Natural killer cell (primary cell): ENCODE measurements around the gene TBC1D2B. TPM values are rescaled to one million over a fixed set of nuclear protein-coding genes. Genes with fewer than 3 reads are reported as not detected.
"Not testable (repeated sequence)": the region's sequence is repeated elsewhere in the genome, so short reads cannot be mapped to it uniquely, and the experiment has no call there.

Experiments
- ATAC-seq, 3 donors: fragments of 150-1000 bp in 2 of 3; fragments of 200-7000 bp in 1 of 3; cut with Tn5 transposase; 1 replicate in 1 of 3; 2 replicates in 2 of 3; pipeline ENCODE4 v1.10.0; 2021; ENCODE audit warnings: mild to moderate bottlenecking in 2 of 3, moderate library complexity in 2 of 3
- DNase-seq, 2 donors: peaks; one replicate each; pipeline versions ENCODE4 v3.0.0 to v3.0.0-alpha.2; 2013 to 2021; ENCODE audit warnings: mixed read lengths in 1 of 2
- H3K27ac ChIP-seq: one replicate; pipeline ENCODE4 v1.5.1; 2013; ENCODE audit warnings: mild to moderate bottlenecking, low read length
- H3K27me3 ChIP-seq: one replicate; pipeline ENCODE4 v1.6.1; 2013; ENCODE audit warnings: low read length; ENCODE audit not compliant: control insufficient read depth, insufficient read depth
- H3K36me3 ChIP-seq: one replicate; pipeline ENCODE4 v1.6.1; 2013; ENCODE audit warnings: low read length; ENCODE audit not compliant: control insufficient read depth, insufficient read depth
- H3K4me1 ChIP-seq: one replicate; pipeline ENCODE4 v1.6.1; 2013; ENCODE audit warnings: low read length; ENCODE audit not compliant: control insufficient read depth, insufficient read depth
- H3K4me3 ChIP-seq: one replicate; pipeline ENCODE4 v1.5.1; 2013; ENCODE audit warnings: low read length
- H3K9me3 ChIP-seq: one replicate; pipeline ENCODE4 v1.6.1; 2013; ENCODE audit warnings: low read length; ENCODE audit not compliant: control insufficient read depth, insufficient read depth
- H3K27ac Mint-ChIP-seq, 2 donors: one replicate each; pipeline ENCODE4 v1.8.0; 2022; ENCODE audit warnings: mild to moderate bottlenecking in 2 of 2, mixed read lengths in 2 of 2, moderate library complexity in 1 of 2
- H3K27me3 Mint-ChIP-seq, 2 donors: one replicate each; pipeline ENCODE4 v1.8.0; 2022; ENCODE audit warnings: low read depth in 2 of 2, mixed read lengths in 2 of 2
- H3K36me3 Mint-ChIP-seq: one replicate; pipeline ENCODE4 v1.8.0; 2022; ENCODE audit warnings: mixed read lengths
- H3K4me1 Mint-ChIP-seq, 2 donors: one replicate each; pipeline ENCODE4 v1.8.0; 2022; ENCODE audit warnings: mixed read lengths in 2 of 2
- H3K4me3 Mint-ChIP-seq: one replicate; pipeline ENCODE4 v1.8.0; 2022; ENCODE audit warnings: mild to moderate bottlenecking, moderate library complexity, mixed read lengths
- H3K9me3 Mint-ChIP-seq, 2 donors: one replicate each; pipeline ENCODE4 v1.8.0; 2022; ENCODE audit warnings: mixed read lengths in 2 of 2
- WGBS: methylation state at CpG from one replicate; pipeline ENCODE4 v1.1.7; 2013; ENCODE audit warnings: missing lambda C conversion rate; ENCODE audit not compliant: insufficient coverage; 5-methylcytosine and 5-hydroxymethylcytosine counted together
- intact Hi-C: fragments of 100-400 bp; cut with micrococcal nuclease; formaldehyde crosslinking; loops from one replicate; pipeline ENCODE4 v1.14.2; 2022
- total RNA-seq, 4 donors: library from RNA; stranded (reverse); fragments of 120-200 nt in 1 of 4; gene quantifications; one replicate each; pipeline versions ENCODE4 v1.2.3 to v1.2.4, GENCODE V29; 2013 to 2022
- TF ChIP-seq, protein P1 (sequence below): fragments of 200-600 bp; IDR thresholded peaks from one replicate; pipeline ENCODE4 v1.8.0; 2022; ENCODE audit warnings: antibody characterized with exemption

TBC1D2B gene
- total RNA-seq, 3 donors from 2014 or later (not counting 1 experiment from before 2014, with no cell fraction given): 54.0 to 83.5 (median 56.7) TPM

DNA sequence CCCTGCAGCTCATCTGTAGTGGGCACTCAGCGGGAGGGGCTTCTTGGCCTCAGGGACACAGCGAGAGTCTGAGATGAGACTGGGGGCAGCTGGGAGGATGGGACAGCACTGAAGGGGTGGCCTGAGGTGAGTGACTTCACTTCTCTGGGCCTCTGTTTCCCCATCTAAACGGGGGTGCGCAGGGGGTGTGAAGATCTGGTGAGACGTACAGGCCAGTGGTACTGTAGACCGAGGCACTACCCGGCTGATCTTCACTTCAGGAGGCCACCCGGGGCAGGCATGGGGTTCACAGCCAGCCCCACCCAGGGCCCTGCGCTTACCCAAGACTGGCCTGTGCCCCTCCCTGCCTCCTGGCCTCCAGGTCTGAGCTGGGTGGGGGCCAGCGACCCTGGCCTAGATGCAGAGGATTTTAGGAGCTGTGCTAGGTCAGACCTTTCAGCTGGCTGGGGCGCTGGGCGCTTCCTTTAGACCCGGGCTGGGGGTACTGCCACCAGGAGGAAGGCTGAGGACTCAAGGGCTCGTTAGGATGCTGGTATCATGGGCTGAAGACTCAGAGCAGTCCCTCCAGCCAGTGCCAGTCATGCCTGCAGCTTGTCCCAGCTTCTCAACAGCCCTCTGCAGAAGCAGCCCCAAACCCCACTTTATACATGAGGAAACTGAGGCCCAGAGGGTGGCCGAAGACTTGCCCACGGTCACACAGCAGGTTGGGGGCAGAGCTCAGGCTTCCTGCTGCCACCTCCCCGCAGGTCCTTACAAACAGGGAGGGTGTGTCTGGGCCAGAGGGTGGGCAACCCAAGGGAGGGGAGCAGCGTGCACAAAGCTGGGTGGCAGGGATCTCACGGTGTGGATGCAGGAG, 99.4 kb downstream of the TBC1D2B start:
- H3K4me1 Mint-ChIP-seq, intact Hi-C loops: not testable (repeated sequence)

DNA sequence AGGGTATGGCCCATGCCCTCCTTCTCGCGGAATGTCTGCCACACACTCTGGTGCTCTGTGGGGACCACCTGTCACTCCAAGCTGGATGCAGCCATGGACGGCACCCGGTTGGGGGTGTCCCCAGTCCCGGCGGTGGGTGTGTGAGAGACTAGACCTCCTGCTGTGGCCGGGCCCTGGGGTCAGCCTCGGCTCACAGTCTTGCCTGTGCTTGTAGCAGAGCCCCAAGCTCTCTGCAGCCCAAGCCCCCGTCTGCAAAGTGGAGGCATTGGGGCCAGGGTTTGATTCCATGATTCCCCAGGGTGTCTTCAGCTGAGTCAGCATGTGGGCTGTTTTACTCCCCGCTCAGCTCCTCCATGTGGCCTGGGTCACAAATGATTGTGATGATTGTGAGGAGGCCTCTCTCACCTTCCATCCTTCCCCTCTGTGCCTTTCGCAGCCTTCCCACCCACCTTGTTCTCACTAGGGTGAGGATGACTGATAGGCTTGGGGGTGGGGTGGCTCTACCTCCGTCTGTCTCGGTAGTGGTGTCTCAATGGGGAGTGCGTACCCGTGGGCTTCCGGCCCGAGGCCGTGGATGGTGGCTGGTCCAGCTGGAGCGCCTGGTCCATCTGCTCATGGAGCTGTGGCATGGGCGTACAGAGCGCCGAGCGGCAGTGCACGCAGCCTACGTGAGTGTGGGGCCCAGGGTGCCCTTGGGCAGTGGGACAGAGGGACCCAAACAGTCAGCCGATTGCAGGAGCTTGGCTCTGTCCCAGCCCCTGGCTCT, 100.6 kb downstream of the TBC1D2B start:
- ATAC-seq, H3K36me3 ChIP-seq, H3K4me3 Mint-ChIP-seq, H3K9me3 ChIP-seq, H3K27ac ChIP-seq, H3K4me3 ChIP-seq, H3K9me3 Mint-ChIP-seq, intact Hi-C loops, H3K4me1 ChIP-seq, H3K27ac Mint-ChIP-seq, H3K36me3 Mint-ChIP-seq, H3K4me1 Mint-ChIP-seq, H3K27me3 Mint-ChIP-seq, DNase-seq, H3K27me3 ChIP-seq: not testable (repeated sequence)
- 82% methylated on average over 24 of the region's 26 CpGs for WGBS

More for the DNA sequence above, 99.4 kb downstream of the TBC1D2B start:
- H3K9me3 ChIP-seq, H3K27ac ChIP-seq, H3K36me3 Mint-ChIP-seq, H3K4me3 Mint-ChIP-seq, H3K9me3 Mint-ChIP-seq, H3K27me3 ChIP-seq, H3K27me3 Mint-ChIP-seq, DNase-seq, H3K4me3 ChIP-seq, ATAC-seq, H3K4me1 ChIP-seq, H3K27ac Mint-ChIP-seq, H3K36me3 ChIP-seq: not testable (repeated sequence)
- 87% methylated on average over 17 of the region's 19 CpGs for WGBS

DNA sequence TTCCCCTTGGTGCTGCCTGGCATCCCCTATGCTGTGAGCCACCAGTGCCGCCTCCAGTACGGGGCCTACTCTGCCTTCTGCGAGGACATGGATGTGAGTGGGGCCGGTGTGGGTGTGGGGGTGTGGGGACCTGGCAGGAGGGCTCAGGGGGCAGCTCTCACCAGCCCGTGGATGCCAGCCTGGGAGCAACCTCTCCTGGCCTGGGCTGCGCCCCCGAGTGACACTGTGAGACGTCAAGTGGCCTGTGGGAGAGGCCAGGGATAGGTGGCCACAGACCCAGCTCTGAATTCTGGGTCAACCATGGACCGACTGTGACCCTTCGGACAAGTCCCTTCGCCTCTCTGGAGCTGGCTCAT, 101.4 kb downstream of the TBC1D2B start:
- intact Hi-C loops, H3K36me3 Mint-ChIP-seq: not testable (repeated sequence)
- 90% methylated on average over 9 of the region's 11 CpGs for WGBS

DNA sequence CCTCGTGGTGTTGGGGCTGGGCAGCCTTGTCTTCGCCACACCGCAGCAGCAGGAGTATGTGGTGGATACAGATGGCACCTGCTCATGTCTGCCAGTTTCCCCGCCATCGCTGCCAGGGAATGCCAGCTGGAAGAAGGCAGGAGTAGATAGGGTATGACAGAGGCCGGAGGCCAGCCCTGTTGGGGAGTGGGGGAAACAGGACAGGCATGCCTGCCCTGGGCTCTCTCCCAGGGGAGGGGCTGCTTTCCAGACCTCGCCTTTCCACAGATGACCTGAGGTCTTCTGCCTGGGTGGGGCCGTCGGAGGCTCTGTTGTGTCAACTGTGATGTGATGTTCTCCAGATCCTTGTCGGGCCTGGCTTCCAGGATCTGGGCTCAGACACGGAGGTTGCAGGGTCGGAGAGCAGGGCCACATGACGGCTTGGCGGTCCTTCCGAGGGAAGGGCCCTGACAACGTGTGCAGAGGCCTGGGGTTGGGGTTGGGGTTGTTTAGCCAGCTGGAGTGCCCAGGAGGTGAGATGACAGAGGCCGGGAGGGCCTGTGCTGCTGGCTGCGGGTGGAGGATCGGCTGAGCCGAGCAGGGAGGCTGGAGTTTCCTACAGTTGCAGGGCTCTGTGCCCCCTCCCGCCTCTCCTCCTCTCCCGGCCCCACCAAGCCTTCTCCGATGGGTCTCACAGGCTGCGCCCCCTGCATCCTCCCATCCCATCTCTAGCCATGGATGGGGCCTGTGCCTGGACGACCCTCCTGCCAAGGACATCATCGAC, 102.0 kb downstream of the TBC1D2B start:
- intact Hi-C loops: no loop called here
- WGBS: 93% methylated on average over 26 of the region's 26 CpGs
- Histone ChIP-seq H3K27ac (no peak overlapping the region), H3K9me3 (no peaks in the 10 kb centered on the region), H3K27me3 (no peaks in the 10 kb centered on the region), H3K4me3 (no peak overlapping the region), H3K4me1 (no peaks in the 10 kb centered on the region), H3K36me3 (no peaks in the 10 kb centered on the region)
- Mint-ChIP-seq H3K27ac (no peak overlapping the region), H3K4me1 (no peaks in the 10 kb centered on the region), H3K36me3 (no peaks in the 10 kb centered on the region), H3K9me3 (no peaks in the 10 kb centered on the region), H3K4me3 (no peak overlapping the region), H3K27me3 (no peaks in the 10 kb centered on the region)
- no peak for DNase-seq
- TF ChIP-seq, protein P1, sequence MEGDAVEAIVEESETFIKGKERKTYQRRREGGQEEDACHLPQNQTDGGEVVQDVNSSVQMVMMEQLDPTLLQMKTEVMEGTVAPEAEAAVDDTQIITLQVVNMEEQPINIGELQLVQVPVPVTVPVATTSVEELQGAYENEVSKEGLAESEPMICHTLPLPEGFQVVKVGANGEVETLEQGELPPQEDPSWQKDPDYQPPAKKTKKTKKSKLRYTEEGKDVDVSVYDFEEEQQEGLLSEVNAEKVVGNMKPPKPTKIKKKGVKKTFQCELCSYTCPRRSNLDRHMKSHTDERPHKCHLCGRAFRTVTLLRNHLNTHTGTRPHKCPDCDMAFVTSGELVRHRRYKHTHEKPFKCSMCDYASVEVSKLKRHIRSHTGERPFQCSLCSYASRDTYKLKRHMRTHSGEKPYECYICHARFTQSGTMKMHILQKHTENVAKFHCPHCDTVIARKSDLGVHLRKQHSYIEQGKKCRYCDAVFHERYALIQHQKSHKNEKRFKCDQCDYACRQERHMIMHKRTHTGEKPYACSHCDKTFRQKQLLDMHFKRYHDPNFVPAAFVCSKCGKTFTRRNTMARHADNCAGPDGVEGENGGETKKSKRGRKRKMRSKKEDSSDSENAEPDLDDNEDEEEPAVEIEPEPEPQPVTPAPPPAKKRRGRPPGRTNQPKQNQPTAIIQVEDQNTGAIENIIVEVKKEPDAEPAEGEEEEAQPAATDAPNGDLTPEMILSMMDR: no peak
- no peak for ATAC-seq

More for the DNA sequence above, 101.4 kb downstream of the TBC1D2B start:
- not testable (repeated sequence) for H3K36me3 ChIP-seq, H3K27me3 ChIP-seq, H3K27ac Mint-ChIP-seq, H3K4me3 Mint-ChIP-seq, H3K9me3 Mint-ChIP-seq, H3K9me3 ChIP-seq, H3K4me1 ChIP-seq, H3K4me1 Mint-ChIP-seq, H3K4me3 ChIP-seq, H3K27ac ChIP-seq, H3K27me3 Mint-ChIP-seq, ATAC-seq, DNase-seq
